HG03280 (cell line): ENCODE results near the gene LLGL1.
"Not testable (repeated sequence)": the region's sequence is repeated elsewhere in the genome, so short reads cannot be mapped to it uniquely, and the experiment has no call there.

Experiments
- ATAC-seq: cut with Tn5 transposase; IDR thresholded peaks from one replicate; pipeline ENCODE4 v1.9.1; 2021; ENCODE audit warnings: mild to moderate bottlenecking, moderate library complexity; ENCODE audit not compliant: unreplicated experiment

The LLGL1 gene

DNA sequence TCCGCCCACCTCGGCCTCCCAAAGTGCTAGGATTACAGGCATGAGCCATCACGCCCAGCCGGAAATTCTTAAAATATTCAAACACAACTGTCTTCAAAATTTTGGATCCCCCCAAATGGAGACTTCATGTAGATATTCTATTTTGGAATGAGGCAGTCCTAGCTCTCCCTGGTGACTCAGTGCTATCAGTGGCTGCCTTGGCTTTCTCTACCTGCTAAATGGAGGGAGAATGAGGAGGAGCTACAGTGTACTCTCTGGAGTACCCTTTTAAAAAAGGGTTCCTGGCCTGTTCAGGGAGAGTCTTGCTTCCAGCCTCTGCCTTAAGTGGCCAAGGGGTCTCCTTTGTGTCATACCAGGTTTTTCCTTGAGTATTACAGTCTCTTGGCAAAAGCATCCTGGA lies 31.0 kb upstream of the LLGL1 start:
- ATAC-seq = no peak

DNA sequence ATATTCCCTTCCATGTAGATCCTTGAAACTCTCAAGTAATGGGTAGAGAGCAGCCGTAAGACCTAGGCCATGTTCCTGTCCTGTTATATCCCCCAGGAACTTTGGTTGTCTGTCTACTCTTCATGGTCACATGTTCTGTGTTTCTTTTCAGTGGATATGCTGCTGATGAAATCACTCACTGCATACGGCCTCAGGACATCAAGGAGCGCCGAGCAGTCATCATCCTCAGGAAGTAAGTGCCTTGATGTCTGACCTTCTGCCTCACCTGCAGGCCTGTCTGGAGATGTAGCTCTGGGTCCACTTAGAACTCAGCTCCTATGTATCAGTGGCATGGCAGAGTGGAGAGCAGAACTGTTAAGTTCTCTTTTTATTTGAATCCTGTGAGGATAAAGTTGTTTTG lies 30.6 kb upstream of the LLGL1 start:
- ATAC-seq = no peak

DNA sequence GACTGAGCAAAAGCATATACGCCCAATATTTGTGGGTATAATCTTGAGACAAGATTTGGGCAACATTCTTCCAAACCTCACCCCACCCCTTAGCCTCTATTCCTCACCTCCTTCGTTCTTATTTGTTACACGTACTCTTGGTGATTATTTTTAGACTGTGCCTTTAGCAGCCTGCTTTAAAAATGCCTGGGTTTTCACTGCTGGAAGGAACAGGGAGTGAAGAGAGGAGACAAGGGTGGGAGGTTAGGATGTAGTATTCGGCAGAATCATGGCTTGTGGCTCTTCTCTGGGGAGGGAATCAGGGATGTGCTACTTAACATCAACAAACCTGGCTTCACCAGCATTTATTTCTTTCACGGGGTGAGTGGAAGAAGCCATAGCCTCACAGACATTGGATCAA lies 30.2 kb upstream of the LLGL1 start:
- no peak for ATAC-seq

DNA sequence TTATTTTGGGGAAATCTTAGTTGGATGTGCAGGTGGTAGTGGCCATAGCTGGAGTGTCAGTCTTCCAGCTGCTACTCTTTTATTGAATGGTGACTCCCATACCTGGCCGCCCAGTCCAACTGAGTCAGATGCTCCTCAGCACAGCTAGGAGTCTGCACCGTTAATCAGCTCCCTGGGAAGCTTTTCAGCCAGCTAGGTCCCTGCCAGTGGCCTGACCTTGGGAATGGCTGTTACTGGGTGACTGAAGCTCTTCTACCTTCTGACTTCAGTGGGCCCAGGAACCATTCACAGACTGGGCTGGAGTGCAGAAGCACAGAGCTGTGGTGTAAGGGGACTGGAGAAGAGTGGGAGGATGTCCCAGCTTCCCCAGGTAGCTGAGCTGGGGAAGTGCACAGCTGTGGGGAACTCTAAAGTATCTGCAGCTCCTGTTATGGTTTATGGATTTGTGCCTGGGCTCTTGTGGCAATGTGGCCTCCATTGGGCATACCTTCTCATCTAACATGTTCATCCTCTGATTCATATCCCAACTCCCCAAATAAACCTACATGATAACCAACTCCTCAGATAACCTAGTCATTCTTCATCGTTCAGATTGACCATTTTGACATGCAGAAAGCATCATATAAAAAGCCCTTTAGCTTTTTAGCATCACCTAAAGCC lies 27.8 kb upstream of the LLGL1 start:
- ATAC-seq = no peak

DNA sequence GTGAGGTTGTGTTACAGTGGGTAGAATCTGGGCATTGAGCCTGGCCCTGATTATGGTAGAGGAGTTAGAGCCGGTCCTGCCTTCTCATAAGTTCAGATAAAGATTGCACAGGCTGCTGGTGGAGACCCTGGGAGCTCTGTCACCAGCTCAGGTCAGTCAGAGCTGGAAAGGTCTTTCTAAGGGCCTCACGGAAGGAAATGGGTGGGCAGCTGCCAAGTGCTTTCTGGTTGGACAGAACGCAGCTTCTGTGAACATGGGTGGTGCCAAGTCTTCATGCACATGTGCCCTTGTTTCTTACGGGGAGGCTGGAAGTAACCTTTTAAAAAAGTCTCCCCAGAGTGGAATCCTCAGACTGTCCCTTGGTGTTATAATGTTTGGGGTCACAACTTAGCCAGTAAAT lies 26.9 kb upstream of the LLGL1 start:
- ATAC-seq = no peak

DNA sequence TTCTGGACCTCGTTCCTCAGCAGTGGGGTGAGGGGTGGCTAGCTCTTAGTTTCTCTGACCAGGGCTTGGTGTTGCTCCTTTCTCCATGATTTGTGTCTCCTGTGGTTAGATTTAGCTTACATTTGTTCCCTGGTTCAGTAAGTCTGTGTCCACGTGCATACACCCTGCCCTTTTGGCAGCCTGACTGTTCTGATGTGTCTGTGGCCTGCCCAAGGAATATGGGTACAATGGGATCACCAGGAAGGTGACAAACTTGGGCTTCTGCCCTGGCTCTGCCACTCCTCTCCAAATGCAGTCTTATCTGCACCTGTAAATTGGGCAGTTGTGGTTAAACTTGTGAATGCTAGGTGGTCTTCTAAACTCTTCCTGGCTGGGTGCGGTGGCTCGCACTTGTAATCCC lies 24.3 kb upstream of the LLGL1 start:
- no peak for ATAC-seq

DNA sequence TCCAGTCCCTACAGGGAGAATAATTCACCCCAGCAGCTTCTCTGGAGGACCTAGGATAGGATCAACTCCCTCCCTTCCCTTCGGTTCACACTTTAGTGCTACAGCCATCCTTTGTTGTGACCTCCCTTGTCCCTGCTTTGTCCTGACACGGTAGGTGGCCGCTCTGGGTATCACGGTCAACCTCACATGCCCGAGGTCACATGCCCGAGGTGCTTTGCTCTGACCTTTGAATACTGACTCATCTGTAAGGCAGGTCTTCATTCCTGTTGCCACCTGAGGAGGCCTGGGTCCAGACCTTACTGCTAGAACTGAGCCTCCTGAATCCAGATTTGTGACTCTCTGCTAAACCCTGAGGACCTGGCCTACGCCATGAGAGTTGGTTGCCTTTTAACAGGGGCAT lies 22.1 kb upstream of the LLGL1 start:
- no peak for ATAC-seq

DNA sequence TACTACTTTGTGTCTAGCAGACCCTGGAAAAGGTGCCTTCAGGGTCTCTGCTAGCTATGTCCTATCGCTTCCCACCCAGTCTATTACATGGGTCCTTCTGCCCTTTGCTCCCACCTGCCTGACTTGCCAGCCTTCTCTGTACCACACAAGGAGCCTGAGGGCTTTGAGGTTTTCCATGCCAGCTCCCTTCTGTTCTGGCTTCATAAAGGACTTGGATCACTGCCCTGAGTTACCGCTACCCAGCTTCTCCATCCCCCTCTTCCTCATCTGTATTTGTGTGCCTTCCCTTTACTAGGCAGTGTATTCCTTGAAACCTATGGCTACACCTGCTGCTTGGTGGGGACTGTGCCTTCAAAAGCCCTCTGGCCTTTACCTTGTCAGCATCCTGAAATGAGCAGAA lies 19.6 kb upstream of the LLGL1 start:
- ATAC-seq = no peak

DNA sequence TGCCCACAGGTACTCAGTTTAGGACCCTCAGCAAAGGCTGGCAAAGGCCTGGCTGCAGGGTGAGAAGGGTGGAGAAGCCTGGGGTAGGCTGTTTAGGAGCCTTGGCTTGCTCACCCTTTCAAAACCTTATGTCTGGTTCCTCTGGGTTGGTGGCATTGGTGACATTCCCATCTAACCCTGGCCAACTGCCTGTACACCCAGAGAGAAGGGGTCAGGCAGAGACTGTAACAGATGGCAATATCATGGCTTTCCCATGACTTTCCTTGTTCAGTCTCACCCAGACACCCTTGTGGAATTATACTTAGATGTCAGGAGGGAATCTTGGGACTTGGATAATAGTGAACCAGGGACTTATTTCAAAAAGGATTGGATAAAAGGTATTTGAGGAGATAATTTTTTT lies 18.5 kb upstream of the LLGL1 start:
- ATAC-seq = no peak

DNA sequence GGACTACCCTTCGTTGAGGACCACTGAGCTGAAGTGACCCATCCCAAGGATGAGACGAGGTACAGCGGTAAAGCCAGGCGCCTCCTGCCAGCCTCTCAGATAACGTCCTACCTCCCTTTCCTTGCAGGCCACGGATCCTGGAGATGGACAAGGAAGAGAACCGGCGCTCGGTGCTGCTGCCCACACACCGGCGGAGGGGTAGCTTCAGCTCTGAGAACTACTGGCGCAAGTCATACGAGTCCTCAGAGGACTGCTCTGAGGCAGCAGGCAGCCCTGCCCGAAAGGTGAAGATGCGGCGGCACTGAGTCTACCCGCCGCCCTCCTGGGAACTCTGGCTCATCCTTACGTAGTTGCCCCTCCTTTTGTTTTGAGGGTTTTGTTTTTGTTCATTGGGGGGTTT lies 17.3 kb upstream of the LLGL1 start:
- no peak for ATAC-seq

DNA sequence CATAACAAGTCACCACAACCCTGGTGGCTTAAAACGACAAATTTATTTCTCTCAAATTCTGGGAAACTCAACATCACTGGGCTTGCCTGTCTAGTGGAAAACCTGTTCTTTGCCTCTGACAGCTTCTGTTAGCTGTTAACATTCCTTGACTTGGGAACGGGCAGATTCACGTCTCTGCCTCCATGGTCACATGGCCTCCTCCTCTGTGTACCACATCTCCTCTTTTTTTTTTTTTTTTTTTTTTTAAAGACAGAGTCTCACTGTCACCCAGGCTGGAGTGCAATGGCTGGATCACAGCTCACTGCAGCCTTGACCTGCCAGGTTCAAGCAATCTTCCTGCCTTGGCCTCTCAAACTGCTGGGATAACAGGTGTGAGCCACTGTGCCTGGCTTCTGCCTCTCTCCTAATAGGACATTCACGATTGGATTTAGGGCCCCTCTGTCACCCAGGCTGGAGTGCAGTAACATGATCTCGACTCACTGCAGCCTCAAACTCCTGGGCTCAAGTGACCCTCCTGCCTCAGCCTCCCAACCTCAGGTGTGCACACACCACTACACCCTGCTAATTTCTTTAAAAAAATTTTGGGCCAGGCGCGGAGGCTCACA lies 11.7 kb upstream of the LLGL1 start:
- ATAC-seq = no peak

DNA sequence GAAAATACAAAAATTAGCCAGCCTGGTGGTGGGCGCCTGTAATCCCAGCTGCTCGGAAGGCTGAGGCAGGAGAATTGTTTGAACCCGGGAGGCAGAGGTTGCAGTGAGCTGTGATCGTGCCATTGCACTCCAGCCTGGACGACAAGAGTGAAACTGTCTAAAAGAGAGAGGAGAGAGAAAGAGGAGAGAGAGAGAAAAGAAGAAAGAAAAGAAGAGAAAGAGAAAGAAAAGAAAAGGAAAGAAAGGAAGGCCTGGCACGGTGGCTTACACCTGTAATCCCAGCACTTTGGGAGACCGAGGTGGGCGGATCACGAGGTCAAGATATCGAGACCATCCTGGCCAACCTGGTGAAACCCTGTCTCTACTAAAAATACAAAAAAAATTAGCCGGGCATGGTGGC lies 8.5 kb upstream of the LLGL1 start:
- ATAC-seq = not testable (repeated sequence)

DNA sequence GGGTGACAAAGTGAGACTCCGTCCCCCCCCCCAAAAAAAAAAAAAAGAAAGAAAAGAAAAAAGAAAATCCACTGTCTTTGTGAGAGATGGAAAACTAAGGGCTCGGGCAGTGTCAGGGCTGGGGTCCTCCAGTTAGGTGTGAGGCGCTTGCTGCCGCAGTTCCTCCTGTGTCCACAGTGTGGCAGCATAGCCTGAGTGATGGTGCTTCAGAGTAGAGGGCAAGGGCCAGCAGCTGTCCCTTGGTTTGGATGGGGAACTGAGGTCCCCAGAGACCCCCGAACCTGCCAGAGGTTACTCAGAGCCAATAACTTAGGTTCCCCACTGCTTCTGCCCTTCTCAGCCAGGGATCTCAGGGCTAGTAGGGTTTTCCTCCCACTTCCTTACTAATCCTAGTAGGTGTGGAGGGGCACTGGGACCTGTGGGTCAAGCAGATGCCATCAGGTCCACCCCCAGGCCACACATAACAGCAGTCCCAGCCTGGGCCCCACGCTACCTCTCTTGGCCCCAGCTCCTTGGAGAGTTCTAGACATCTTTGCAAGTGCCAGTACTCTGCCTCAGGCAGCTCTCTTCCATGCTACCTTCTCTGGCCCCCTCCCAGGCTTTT lies 7.9 kb upstream of the LLGL1 start:
- ATAC-seq = peak; percentile 56

DNA sequence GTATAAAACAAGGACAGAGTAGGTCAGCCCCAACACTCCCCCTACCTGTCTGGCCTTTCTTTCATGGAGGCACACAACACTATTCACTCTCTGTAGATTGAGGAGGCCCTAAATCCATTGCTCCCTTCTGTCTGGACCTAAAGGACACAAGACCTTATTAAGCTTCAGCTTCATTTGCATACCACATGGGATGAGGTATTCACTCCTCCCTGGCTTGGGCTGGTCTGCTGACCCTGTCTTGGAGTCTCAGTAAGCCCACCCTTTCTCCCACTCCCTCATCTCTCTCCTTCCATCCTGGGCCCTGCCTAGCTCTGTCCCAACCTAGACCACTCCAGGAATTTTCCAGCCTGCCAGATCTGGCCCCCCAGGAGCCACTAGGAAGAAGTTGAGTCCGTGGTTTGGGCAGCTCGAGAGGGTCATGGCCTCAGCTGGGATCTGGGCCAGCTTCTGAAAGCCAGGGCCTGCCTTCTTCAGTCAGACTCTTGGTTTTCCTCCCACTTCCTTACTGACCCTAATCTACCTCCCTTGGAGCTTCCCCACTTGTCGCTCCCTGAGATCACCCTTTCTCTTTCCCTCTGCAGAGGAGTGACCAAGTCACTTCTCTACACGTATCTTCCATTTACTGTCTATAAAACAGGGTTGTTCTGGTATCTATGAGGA lies 6.5 kb upstream of the LLGL1 start:
- no peak for ATAC-seq

DNA sequence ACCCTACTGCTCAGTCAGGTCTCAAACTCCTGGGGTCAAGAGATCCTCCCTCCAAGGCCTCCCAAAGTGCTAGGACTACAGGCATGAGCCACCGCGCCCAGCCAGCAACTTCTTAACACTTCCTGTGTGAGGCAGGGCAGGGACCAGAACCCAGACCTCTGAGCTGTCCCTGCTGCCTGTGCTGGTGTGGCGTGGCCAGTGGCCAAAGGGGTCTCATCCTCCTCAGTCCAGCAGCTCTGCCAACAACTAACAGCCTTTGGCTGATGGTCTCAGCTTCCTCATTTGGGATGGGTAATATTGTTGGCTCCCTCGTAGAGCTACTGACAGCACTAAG lies 1.4 kb upstream of the LLGL1 start:
- no peak for ATAC-seq

DNA sequence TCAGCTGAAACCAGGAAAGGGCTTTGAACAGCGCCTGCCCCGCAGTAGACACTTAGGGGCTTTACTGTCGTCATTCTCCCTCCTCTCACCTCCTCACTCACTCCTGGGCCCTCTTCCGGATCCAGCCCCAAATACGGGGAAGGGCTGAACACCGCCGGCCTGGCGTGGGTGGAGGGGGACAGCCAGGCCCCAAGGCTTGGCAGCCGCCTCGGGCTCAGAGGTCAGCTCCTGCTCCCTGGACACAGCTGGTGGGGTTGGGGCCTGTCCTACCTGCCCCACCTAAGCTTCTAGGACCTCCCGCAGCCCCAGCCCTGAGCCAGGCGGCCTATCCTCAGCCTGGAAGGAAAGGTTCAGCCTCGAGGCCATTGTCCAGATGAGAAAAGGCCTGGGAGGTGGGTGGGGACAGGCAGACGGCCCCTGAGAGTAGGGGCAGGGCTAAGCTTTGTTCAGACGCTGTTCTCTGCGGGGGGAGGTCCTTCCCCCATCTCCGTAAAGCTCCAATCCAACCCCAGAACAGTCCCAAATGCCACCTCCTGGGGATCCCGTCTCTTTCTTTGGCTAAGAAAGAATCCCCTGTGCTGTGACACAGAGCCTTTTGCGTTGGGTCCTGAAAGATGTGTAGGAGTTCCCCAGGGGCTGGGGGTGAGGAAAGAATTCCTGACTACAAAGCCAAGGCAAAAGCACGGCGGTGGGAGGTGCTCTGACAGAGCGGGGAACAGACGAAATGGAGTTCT lies 881 bp upstream of the LLGL1 start:
- no peak for ATAC-seq

DNA sequence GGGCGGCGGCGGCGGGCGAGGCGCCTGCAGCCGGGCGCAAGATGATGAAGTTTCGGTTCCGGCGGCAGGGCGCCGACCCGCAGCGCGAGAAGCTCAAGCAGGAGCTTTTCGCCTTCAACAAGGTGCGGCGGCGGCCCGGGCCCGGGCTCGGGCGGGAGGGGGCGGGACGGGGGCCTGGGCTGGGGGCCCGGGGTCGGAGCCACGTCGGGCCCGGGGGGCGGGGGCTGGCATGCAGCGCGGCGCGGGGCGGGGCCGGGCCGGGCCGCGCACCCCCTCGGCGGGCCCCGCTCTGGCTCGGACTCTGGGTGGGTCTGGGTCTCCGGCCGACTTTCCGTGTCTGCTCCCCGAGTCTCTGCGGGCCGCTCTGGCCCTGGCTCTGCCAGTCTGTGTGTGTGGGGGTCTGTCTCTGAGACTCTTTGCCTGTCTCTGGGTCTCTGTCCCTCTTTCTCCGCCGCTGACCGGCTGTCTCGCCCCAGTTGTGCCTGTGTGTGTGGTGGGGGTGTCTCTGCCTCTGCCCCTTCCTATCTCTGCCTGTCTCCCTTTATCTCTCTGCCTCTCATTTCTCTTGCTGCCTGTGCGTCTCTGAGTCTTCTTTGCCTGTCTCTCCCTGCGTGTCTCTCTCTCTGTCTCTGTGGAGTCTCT lies 328 bp downstream of the LLGL1 start:
- peak; percentile 6 for ATAC-seq

DNA sequence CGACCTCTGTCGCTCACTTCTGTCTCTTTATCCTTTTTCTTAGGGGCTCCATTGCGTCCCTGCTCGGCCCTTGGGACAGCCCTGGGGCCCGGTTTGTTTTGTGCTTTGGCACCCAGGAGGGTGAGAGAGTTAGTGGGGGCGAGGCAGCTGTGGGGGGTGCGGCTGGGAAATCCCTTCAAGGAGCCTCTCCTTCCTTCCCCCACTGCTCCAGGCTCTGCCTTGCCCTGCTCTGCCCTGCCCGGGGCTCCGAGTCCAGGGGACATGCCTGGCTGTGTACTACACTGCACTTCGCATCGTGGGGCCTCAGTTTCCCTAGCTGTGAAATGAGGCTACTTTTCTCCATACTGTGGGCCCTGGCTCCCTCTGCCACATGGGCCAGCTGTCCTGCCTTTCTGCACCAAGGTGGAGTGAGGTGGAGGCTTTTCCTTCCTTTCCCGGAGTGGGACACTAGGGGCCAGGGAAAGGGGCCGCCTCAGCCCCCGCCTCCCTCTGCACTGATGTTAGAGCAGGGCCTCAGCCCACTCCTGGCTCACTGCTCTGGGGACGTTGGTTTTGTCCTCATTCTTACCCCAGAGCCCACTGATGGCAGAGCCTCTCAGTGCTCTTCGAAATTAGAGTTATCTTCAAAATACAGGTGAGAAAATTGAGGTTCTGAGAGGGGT lies 980 bp downstream of the LLGL1 start:
- no peak for ATAC-seq

DNA sequence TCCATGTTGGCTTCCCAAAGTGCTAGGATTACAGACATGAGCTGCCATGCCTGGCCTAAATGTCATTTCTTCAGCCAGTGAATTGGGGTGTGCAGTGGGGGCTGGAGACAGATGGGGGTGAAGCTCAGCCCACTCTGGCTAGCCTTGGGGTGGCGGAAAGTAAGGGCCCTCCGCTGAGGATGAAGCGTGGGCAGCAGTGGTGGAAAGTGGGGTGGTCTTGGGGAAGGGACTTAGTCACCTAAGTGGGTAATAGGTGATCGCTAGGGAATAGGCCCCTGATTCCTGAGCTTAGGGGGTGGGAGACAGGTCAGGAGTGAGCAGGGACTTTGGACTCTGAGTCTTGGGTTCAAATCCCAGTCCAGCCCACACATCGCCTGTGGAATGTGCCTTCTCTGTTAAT lies 2.2 kb downstream of the LLGL1 start:
- no peak for ATAC-seq

DNA sequence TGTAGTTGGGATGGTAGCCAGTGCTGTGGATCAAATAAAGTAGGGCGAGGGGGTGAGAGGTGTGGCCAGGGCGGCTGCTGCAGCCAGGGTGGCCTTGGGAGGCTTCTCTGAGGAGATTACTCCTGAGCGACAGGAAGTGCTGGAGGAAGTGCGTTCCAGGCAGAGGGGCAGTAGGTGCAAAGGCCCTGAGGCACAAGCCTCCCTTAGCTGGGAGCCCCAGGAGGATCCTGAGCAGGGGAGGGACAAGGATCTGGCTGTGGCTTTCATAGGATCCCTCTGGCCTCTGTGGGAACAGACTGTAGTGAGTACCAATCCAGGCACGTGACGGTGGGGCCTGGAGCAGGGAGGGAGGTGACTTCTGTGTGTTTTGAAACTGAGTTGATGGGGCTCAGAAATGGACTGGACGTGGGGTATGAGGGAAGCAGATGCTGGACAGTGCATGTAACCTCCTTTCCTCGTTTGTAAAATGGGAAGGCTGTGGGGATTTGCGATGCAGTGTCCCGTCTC lies 2.8 kb downstream of the LLGL1 start:
- ATAC-seq = no peak
